GM06990 (cell line): ENCODE results near the gene ISOC1.

Source experiments
- DNase-seq: peaks from one replicate; pipeline ENCODE4 v3.0.0-alpha.2; 2011; ENCODE audit not compliant: insufficient read length; ENCODE audit errors: extremely low read depth
- H3K27me3 ChIP-seq: replicated peaks from 2 replicates; pipeline ENCODE4 v1.6.0; 2011; ENCODE audit warnings: low read length; ENCODE audit not compliant: control insufficient read depth, insufficient read depth
- H3K36me3 ChIP-seq: 2 replicates; pipeline ENCODE4 v1.5.1; 2011; ENCODE audit warnings: low read length; ENCODE audit not compliant: control insufficient read depth, insufficient read depth
- H3K4me3 ChIP-seq: replicated peaks from 2 replicates; pipeline ENCODE4 v1.5.1; 2011; ENCODE audit warnings: low read depth, mild to moderate bottlenecking, control low read depth, low read length
- TF ChIP-seq, protein P1 (sequence below): IDR thresholded peaks from 2 replicates; pipeline ENCODE4 v1.5.1; 2011; ENCODE audit warnings: low read length, control low read depth, mild to moderate bottlenecking, inconsistent platforms; ENCODE audit not compliant: insufficient read depth, poor library complexity, severe bottlenecking

The ISOC1 gene

DNA sequence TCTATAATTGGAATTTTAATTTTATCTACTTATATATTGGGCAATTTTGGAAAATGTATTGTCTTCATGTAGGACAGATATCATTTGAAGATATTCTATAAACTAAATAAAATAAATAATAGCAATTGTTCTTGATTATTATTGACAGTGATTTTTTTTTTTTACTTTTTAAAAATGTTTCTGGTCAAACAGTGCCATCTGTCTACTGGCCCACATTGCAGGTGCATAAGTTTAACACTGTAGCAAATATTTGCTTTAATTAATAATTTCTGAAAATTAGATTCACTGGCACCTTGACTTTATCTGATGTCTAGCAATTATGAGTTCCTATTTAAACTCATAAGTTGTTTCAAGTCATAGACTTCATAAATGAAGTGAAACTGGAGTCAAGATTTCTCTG, 41.1 kb upstream of the ISOC1 start:
- no peaks in the 10 kb centered on the region for H3K27me3 ChIP-seq
- no peaks in the 10 kb centered on the region for H3K36me3 ChIP-seq
- no peak for DNase-seq
- TF ChIP-seq, protein P1, sequence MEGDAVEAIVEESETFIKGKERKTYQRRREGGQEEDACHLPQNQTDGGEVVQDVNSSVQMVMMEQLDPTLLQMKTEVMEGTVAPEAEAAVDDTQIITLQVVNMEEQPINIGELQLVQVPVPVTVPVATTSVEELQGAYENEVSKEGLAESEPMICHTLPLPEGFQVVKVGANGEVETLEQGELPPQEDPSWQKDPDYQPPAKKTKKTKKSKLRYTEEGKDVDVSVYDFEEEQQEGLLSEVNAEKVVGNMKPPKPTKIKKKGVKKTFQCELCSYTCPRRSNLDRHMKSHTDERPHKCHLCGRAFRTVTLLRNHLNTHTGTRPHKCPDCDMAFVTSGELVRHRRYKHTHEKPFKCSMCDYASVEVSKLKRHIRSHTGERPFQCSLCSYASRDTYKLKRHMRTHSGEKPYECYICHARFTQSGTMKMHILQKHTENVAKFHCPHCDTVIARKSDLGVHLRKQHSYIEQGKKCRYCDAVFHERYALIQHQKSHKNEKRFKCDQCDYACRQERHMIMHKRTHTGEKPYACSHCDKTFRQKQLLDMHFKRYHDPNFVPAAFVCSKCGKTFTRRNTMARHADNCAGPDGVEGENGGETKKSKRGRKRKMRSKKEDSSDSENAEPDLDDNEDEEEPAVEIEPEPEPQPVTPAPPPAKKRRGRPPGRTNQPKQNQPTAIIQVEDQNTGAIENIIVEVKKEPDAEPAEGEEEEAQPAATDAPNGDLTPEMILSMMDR = no peak
- H3K4me3 ChIP-seq = no peak overlapping the region

DNA sequence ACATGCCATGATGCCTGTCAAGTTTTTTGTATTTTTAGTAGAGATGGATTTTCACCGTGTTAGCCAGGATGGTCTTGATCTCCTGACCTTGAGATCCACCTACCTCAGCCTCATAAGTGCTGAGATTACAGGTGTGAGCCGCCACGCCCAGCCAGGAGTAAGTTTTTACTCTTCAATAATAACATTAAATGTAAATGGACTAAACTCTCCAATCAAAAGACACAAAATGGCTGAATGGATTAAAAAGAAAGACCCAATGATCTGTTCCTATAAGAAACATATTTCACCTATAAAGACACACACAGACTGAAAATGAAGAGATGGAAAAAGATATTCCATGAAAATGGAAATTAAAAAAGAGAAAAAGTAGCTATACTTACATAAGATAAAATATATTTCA, 37.2 kb upstream of the ISOC1 start:
- TF ChIP-seq, protein P1 = no peak
- Histone ChIP-seq H3K36me3 (no peaks in the 10 kb centered on the region), H3K27me3 (no peaks in the 10 kb centered on the region; the same call in 1 of the 2 replicates), H3K4me3 (no peak overlapping the region)
- DNase-seq = no peak

DNA sequence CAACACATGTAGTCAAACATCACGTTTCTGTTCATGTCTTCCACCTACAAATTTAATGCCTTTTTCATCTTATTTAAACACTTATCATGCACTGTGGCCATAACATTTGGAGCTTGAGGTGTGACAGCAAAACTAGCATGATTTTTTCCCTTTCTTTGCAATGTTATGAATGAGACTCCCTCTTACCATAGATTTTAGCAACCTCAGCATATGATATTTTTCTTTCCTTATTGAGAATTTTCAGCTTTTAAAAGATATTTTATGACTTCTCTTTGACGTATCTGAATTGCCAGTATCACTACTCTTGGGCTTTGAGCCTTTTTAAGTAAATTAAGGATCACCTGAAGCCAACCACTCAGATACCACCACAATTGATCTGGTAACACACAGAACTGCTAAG, 32.7 kb upstream of the ISOC1 start:
- no peak for DNase-seq
- Histone ChIP-seq H3K4me3 (no peak overlapping the region), H3K27me3 (no peaks in the 10 kb centered on the region; the same call in 1 of the 2 replicates), H3K36me3 (no peaks in the 10 kb centered on the region)
- TF ChIP-seq, protein P1 = no peak

DNA sequence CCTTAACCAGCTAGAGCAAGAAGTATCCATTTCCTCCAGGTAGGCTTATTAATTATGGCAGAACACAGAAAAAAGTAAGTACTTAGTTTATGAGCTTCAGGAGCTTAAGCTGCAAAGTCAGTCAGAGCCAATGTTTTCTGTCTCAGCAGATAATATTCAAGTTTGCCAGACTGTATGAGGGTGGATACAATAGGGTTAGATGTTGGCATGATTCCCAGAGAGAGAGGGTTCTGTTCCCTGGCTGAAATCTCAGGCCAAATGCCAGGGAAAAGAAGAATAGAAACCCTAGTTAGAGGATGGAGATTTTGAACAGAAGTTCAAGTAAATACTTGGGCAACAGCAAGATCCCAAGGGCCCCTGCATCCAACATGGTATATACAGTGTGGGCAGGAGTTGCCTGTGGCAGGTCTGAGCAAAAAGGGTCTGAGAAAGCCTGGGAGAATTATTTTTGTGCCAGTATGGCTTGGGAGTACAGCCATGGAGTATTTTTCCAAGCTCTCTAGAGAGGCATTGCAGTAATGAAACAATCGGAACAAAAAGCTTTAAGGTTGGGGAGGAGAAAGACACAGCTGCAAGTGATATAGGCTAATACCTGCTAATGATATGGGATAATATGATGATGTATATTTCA, 31.0 kb upstream of the ISOC1 start:
- DNase-seq = no peak
- H3K4me3 ChIP-seq = no peak overlapping the region
- H3K27me3 ChIP-seq = no peaks in the 10 kb centered on the region; the same call in 1 of the 2 replicates
- H3K36me3 ChIP-seq = no peaks in the 10 kb centered on the region
- TF ChIP-seq, protein P1 = no peak

DNA sequence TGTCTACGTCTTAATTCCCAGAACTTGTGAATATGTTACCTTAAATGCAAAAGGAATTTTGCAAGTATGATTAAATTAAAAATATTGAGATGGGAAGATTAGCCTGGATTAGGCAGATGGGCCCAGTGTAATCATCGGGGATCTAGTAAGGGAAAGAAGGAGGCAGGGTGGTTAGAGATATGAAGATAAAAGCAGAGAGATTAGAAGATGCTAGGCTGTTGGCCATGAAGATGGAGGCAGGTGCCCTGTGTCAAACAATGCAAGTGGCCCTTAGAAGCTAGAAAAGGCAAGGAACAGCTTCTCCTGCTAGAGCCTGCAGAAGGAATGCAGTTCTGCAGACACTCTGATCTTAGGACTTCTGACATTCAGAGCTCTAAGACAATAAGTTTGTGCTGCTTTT, 28.8 kb upstream of the ISOC1 start:
- Histone ChIP-seq H3K36me3 (no peaks in the 10 kb centered on the region), H3K4me3 (no peak overlapping the region), H3K27me3 (no peaks in the 10 kb centered on the region; the same call in 1 of the 2 replicates)
- TF ChIP-seq, protein P1 = no peak
- no peak for DNase-seq

DNA sequence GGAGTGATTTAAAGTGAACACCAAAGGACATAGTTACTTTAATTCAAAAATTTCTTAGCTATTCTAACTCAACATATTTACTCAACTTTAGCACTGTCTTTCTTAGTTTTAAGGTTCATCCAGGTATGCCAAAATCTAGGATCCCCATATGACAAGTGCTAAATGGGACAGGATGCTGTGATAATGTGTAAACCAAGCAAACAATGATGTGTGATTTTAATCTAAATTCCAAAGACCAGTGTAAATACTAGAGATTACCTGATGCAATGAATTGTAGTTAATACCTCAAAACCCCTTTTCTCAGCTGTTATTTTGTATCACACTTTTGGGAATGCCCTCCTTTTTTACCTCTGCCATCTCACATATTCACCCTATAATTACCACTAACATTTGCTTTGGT, 26.8 kb upstream of the ISOC1 start:
- TF ChIP-seq, protein P1 = no peak
- H3K27me3 ChIP-seq = no peaks in the 10 kb centered on the region
- H3K36me3 ChIP-seq = no peaks in the 10 kb centered on the region
- no peak for DNase-seq
- no peak overlapping the region for H3K4me3 ChIP-seq
